ENCODE results near the gene NUP214. TPM values are rescaled to one million over a fixed set of nuclear protein-coding genes. Genes with fewer than 3 reads are reported as not detected.
A peak's percentile ranks its signal among the peaks of the same experiment; 100 is the strongest.

NUP214 gene
- polyA plus RNA-seq, 1 donor from 2014 or later: 15.0 TPM

- Histone ChIP-seq H3K4me2 (ENCODE audit: low read length) (no peak overlapping the region), H4K20me1 (ENCODE audit: insufficient read depth) (no peaks in the 10 kb centered on the region), H3K27ac (ENCODE audit: low read length) (no peak overlapping the region), H3F3A (ENCODE audit: insufficient read depth, low read length, poor library complexity, severe bottlenecking) (no peaks in the 10 kb centered on the region), H3K4me3 (ENCODE audit: low read length) (no peak overlapping the region), H3K9me2 (ENCODE audit: insufficient read depth, low read length) (no peaks in the 10 kb centered on the region), H3K27me3 (ENCODE audit: insufficient read depth, low read depth, low read length) (no peaks in the 10 kb centered on the region), H3K9me3 (ENCODE audit: low read length) (no peaks in the 10 kb centered on the region), H3K36me3 (ENCODE audit: insufficient read depth, low read length) (no peaks in the 10 kb centered on the region), H3K79me2 (replicated peaks; ENCODE audit: insufficient read depth, low read length) (peaks cover 14% of the 10 kb centered on the region), H2AFZ (ENCODE audit: low read depth, low read length) (no peak overlapping the region), H3K9ac (ENCODE audit: low read length) (no peak overlapping the region)
- TF ChIP-seq SMC3 (conservative IDR thresholded peaks at IDR 0.05; ENCODE audit: poor library complexity) (no peak), CTCF (IDR thresholded peaks at IDR 0.05; ENCODE audit: poor library complexity, severe bottlenecking) (no peak), REST (IDR thresholded peaks at IDR 0.05; ENCODE audit: borderline replicate concordance) (no peak), TAF1 (IDR thresholded peaks at IDR 0.05; ENCODE audit: low read depth) (no peak), EP300 (conservative IDR thresholded peaks at IDR 0.05; ENCODE audit: poor library complexity, severe bottlenecking) (no peak), RAD21 (conservative IDR thresholded peaks at IDR 0.05) (no peak), MXI1 (conservative IDR thresholded peaks at IDR 0.05; ENCODE audit: poor library complexity, severe bottlenecking) (no peak), POLR2AphosphoS5 (IDR thresholded peaks at IDR 0.05) (no peak), EZH2 (IDR thresholded peaks at IDR 0.05; ENCODE audit: borderline replicate concordance, insufficient read depth, low read length, poor library complexity, severe bottlenecking) (no peak)
These were observed 3.2 kb upstream of the NUP214 start for GRCh38 chr9:131122158-131122557.

- H3F3A ChIP-seq (ENCODE audit: insufficient read depth, low read length, poor library complexity, severe bottlenecking): no peaks in the 10 kb centered on the region
- peak overlapping the region; percentile 54 for H2AFZ ChIP-seq (ENCODE audit: low read depth, low read length)
- H3K9me3 ChIP-seq (ENCODE audit: low read length): no peaks in the 10 kb centered on the region
- no peaks in the 10 kb centered on the region for H3K27me3 ChIP-seq (ENCODE audit: insufficient read depth, low read depth, low read length)
- H3K9ac ChIP-seq (ENCODE audit: low read length): peak overlapping the region; percentile 75
- H3K9me2 ChIP-seq (ENCODE audit: insufficient read depth, low read length): no peaks in the 10 kb centered on the region
- peak overlapping the region; percentile 87 for H3K4me3 ChIP-seq (ENCODE audit: low read length)
- peak overlapping the region; percentile 33 for H3K4me2 ChIP-seq (ENCODE audit: low read length)
- peak overlapping the region; percentile 68 for H3K27ac ChIP-seq (ENCODE audit: low read length)
- TF ChIP-seq RAD21 (conservative IDR thresholded peaks at IDR 0.05): no peak
- TF ChIP-seq POLR2AphosphoS5 (IDR thresholded peaks at IDR 0.05): no peak
- no peak for TF ChIP-seq EZH2 (IDR thresholded peaks at IDR 0.05; ENCODE audit: borderline replicate concordance, insufficient read depth, low read length, poor library complexity, severe bottlenecking)
- no peak for TF ChIP-seq SMC3 (conservative IDR thresholded peaks at IDR 0.05; ENCODE audit: poor library complexity)
- no peak for TF ChIP-seq TAF1 (IDR thresholded peaks at IDR 0.05; ENCODE audit: low read depth)
- TF ChIP-seq MXI1 (conservative IDR thresholded peaks at IDR 0.05; ENCODE audit: poor library complexity, severe bottlenecking): no peak
- TF ChIP-seq EP300 (conservative IDR thresholded peaks at IDR 0.05; ENCODE audit: poor library complexity, severe bottlenecking): no peak
- TF ChIP-seq CTCF (IDR thresholded peaks at IDR 0.05; ENCODE audit: poor library complexity, severe bottlenecking): no peak
- TF ChIP-seq REST (IDR thresholded peaks at IDR 0.05; ENCODE audit: borderline replicate concordance): no peak
- H4K20me1 ChIP-seq (ENCODE audit: insufficient read depth): no peaks in the 10 kb centered on the region
- H3K36me3 ChIP-seq (ENCODE audit: insufficient read depth, low read length): peaks cover 11% of the 10 kb centered on the region
- peaks cover 14% of the 10 kb centered on the region for H3K79me2 ChIP-seq (replicated peaks; ENCODE audit: insufficient read depth, low read length)
These were observed 423 bp upstream of the NUP214 start for GRCh38 chr9:131125038-131125287.
